MCF 10A (cell line): ENCODE data around the gene GHRL. TPM values are rescaled to one million over a fixed set of nuclear protein-coding genes. Genes with fewer than 3 reads are reported as not detected.
A peak's percentile ranks its signal among the peaks of the same experiment; 100 is the strongest.

ENCODE experiments used
- BruUV-seq: library from RNA; stranded (reverse); fragments of 400-500 nt; replicated peaks from 2 replicates; lab custom pipeline; 2021; lab: Mats Ljungman, UMichigan
- CTCF ChIA-PET: fragments of 300-600 bp; sonication (Branson Sonifier 250); formaldehyde crosslinking; extraction: SDS; loops from one replicate; lab custom pipeline; 2021; ENCODE audit warnings: antibody characterized with exemption, inconsistent platforms; lab: Yijun Ruan, JAX
- POLR2A ChIA-PET: fragments of 300-600, 350-650 bp; sonication (Branson Sonifier 250); formaldehyde crosslinking; extraction: SDS; loops from one replicate; lab custom pipeline; 2020; ENCODE audit warnings: antibody characterized with exemption, inconsistent platforms; lab: Yijun Ruan, JAX
- DNase-seq: peaks from one replicate; pipeline ENCODE4 v3.0.0-alpha.2; 2018; ENCODE audit not compliant: unreplicated experiment
- H3K27ac Mint-ChIP-seq: one replicate; pipeline ENCODE4 v1.8.0; 2022; ENCODE audit warnings: mild to moderate bottlenecking, low read depth, mixed read lengths; ENCODE audit not compliant: unreplicated experiment
- H3K27me3 Mint-ChIP-seq: one replicate; pipeline ENCODE4 v1.8.0; 2022; ENCODE audit warnings: mixed read lengths; ENCODE audit not compliant: insufficient read depth, unreplicated experiment
- H3K36me3 Mint-ChIP-seq: one replicate; pipeline ENCODE4 v1.8.0; 2022; ENCODE audit warnings: mild to moderate bottlenecking, moderate library complexity, mixed read lengths; ENCODE audit not compliant: insufficient read depth, unreplicated experiment
- H3K4me1 Mint-ChIP-seq: one replicate; pipeline ENCODE4 v1.8.0; 2022; ENCODE audit warnings: mixed read lengths; ENCODE audit not compliant: insufficient read depth, unreplicated experiment
- H3K4me3 Mint-ChIP-seq: one replicate; pipeline ENCODE4 v1.8.0; 2022; ENCODE audit warnings: mild to moderate bottlenecking, moderate library complexity, mixed read lengths; ENCODE audit not compliant: unreplicated experiment
- H3K9me3 Mint-ChIP-seq: one replicate; pipeline ENCODE4 v1.8.0; 2022; ENCODE audit warnings: mixed read lengths; ENCODE audit not compliant: unreplicated experiment
- intact Hi-C: fragments of 100-400 bp; cut with micrococcal nuclease; formaldehyde crosslinking; loops from 2 replicates; pipeline ENCODE4 v1.14.1; 2022
- total RNA-seq: library from RNA; stranded (reverse); gene quantifications from 2 replicates; pipeline ENCODE4 v1.2.3, GENCODE V29; 2022
- TF ChIP-seq, protein P1 (sequence below): fragments of 200-600 bp; IDR thresholded peaks from one replicate; pipeline ENCODE4 v1.8.0; 2022; ENCODE audit warnings: antibody characterized with exemption, mild to moderate bottlenecking; ENCODE audit not compliant: unreplicated experiment

GHRL gene
- total RNA-seq, 1 experiment from 2014 or later: not detected

DNA sequence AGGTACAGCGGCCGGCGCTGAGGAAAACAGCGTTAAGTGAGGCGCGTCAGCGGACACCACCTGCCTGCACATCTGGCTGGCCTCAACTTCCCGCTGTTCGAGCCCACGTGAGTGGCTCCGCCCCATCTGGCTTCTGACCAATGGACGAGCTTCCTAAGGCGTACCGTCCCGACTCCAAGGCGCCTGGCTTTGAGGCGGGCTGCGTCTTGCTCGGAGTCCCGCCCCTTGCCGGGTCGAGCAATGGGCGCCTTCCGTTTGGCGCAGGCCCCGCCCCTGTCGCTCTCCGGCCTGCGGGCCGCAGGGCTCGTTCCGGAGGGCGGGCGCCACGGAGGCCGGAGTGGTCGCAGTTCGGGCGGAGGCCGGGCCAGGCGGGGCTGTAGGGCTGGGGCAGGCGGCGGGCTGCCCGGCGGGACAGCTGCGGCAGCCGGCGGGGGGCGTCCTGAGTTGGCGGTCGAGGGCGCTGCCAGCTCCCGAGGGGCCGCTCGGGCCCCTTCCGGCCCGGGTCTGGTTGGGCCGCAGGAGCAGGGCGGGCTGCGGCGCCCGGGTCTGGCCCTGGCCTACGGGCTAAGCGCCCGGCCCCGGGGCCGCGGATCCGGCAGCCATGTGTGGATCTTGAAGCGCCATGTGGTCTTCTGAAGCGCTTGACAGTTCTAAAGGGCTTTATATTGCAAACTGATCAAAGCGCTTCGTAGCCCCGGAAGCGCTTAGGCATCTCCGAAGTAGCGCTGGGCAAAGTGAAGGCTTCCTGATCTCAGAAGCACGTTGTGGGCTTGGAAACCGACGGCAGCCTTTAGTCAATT lies 44.4 kb downstream of the GHRL start, which contains the start of gene TATDN2:
TSS of gene TATDN2 (plus strand) at position 276 of the 800 bp plus-strand sequence. CDS start 742 bp downstream, outside the sequence.
- Mint-ChIP-seq H3K4me3 (peak within 1 kb of the TSS; percentile 90), H3K36me3 (peaks cover 28% of the 10 kb centered on the region), H3K4me1 (peaks cover 32% of the 10 kb centered on the region), H3K9me3 (no peaks in the 10 kb centered on the region), H3K27me3 (no peaks in the 10 kb centered on the region), H3K27ac (peak within 1 kb of the TSS; percentile 69)
- intact Hi-C loops: no loop called here
- TF ChIP-seq, protein P1, sequence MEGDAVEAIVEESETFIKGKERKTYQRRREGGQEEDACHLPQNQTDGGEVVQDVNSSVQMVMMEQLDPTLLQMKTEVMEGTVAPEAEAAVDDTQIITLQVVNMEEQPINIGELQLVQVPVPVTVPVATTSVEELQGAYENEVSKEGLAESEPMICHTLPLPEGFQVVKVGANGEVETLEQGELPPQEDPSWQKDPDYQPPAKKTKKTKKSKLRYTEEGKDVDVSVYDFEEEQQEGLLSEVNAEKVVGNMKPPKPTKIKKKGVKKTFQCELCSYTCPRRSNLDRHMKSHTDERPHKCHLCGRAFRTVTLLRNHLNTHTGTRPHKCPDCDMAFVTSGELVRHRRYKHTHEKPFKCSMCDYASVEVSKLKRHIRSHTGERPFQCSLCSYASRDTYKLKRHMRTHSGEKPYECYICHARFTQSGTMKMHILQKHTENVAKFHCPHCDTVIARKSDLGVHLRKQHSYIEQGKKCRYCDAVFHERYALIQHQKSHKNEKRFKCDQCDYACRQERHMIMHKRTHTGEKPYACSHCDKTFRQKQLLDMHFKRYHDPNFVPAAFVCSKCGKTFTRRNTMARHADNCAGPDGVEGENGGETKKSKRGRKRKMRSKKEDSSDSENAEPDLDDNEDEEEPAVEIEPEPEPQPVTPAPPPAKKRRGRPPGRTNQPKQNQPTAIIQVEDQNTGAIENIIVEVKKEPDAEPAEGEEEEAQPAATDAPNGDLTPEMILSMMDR: no peak
- peak; percentile 98 for DNase-seq
- BruUV-seq: TSS peak; percentile 60
- POLR2A ChIA-PET: interaction anchor here (0.6 to 1.9 kb wide), 21 partner anchors 8 to 455 kb away, joined by 3 to 18 read pairs (median 3); partner anchors contain the start of genes ARPC4, FANCD2, SEC13 and VHL
- CTCF ChIA-PET: interaction anchor here (0.6 to 1.1 kb wide), 2 partner anchors 57 to 121 kb away, joined by 3 read pairs; no protein-coding TSS in a partner anchor

DNA sequence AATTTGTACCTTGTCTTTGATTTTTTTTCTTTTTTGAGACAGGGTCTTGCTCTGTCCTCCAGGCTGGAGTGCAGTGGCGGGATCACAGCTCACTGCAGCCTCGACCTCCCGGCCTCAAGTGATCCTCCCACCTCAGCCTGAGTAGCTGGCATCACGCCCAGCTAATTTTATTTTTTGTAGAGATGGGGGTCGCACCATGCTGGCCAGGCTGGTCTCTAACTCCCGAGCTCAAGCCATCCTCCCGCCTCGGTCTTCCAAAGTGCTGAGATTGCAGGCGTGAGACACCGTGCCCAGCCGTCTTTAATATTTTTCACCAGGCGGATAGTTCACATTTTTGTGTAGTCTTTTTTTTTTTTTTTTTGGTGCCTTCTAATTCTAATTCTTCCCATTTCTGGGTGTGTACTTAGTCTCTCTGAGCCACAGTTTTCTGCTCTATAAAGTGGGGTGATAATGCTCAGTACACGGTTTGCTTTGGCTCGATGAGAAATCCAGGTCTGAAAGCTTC lies 45.0 kb downstream of the GHRL start:
- TF ChIP-seq, protein P1: no peak
- BruUV-seq: no TSS peak
- ChIA-PET POLR2A (interaction anchor here (0.6 to 1.9 kb wide), 20 partner anchors 8 to 454 kb away, joined by 3 to 18 read pairs (median 4); partner anchors contain the start of genes ARPC4, FANCD2, SEC13 and VHL), CTCF (interaction anchor here (0.6 to 1.1 kb wide), 4 partner anchors 56 to 515 kb away, joined by 3 to 7 read pairs (median 4); no protein-coding TSS in a partner anchor)
- Mint-ChIP-seq H3K4me1 (peaks cover 32% of the 10 kb centered on the region), H3K9me3 (no peaks in the 10 kb centered on the region), H3K36me3 (peaks cover 21% of the 10 kb centered on the region), H3K4me3 (peak overlapping the region; percentile 90), H3K27me3 (no peaks in the 10 kb centered on the region), H3K27ac (no peak overlapping the region)
- intact Hi-C loops: no loop called here
- no peak for DNase-seq

DNA sequence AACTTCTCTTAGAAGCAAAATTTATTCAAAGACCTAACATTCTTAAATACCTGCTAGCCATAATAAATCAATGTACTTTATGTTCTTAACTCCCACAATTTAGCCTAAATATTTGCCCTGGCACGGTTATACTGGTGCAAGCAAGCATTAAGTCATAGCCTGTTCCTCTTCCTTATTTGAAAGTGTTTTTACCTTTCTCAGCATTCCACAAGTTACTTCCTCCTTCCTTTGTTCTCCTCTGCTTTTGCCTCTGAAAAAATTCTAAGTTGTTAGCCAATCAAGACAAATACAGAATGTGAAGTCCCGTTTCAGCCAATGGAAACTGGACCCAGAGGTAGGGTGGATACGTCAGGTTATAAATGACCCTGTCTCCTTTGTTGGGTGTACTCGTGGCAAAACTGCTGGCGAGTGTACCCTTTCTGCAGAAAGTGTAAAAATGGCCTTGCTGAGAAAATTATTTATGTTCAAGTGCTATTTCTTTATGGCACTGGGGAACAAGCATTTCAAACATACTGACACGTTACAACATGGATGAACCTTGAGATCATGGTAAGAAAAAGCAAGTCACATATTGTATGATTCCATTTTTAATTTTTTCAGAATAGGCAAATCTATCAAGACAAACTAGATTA lies 47.5 kb downstream of the GHRL start:
- ChIA-PET POLR2A (no interaction called here), CTCF (no interaction called here)
- no peak for DNase-seq
- Mint-ChIP-seq H3K4me3 (no peak overlapping the region), H3K4me1 (peaks cover 15% of the 10 kb centered on the region), H3K27me3 (no peaks in the 10 kb centered on the region), H3K27ac (no peak overlapping the region), H3K9me3 (no peaks in the 10 kb centered on the region), H3K36me3 (peaks cover 15% of the 10 kb centered on the region)
- TF ChIP-seq, protein P1: no peak
- intact Hi-C loops: no loop called here
- BruUV-seq: no TSS peak

DNA sequence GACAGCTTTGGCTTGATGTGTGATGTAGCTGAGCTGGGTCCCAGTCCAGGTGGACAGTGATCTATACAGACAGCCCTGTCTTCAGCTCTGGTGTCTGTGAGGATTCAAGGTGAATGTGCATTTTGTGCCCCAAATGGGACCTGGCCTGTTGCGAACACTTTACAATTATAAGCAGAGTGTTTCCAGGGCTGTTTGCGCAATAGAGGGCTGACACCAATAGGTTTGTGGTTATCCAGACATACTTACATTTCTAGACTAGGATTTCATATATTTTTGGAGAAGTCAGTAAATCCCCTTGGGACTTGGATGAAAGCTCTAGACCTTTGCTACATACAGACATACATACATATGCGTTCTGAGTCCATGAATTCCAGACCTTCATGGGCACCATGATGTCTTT lies 48.7 kb downstream of the GHRL start:
- Mint-ChIP-seq H3K4me3 (no peak overlapping the region), H3K27ac (no peak overlapping the region), H3K27me3 (no peaks in the 10 kb centered on the region), H3K9me3 (no peaks in the 10 kb centered on the region), H3K36me3 (peaks cover 21% of the 10 kb centered on the region), H3K4me1 (peaks cover 5% of the 10 kb centered on the region)
- intact Hi-C loops: no loop called here
- no TSS peak for BruUV-seq
- DNase-seq: no peak
- ChIA-PET CTCF (interaction anchor here (0.6 to 0.7 kb wide), 2 partner anchors 9 to 90 kb away, joined by 3 to 4 read pairs; no protein-coding TSS in a partner anchor), POLR2A (interaction anchor here (0.6 to 0.9 kb wide), 2 partner anchors 10 to 82 kb away, joined by 3 read pairs; no protein-coding TSS in a partner anchor)
- TF ChIP-seq, protein P1: no peak
